Small intestine (tissue), 7 donors: ENCODE data around the gene MYRF. TPM values are rescaled to one million over a fixed set of nuclear protein-coding genes. Genes with fewer than 3 reads are reported as not detected.

ENCODE experiments used
- DNase-seq, 2 donors: peaks; one replicate each; pipeline versions ENCODE4 v3.0.0 to v3.0.0-alpha.2; 2013
- FAIRE-seq: peaks from 2 replicates; lab custom pipeline; 2012; peaks lifted over from hg19 to GRCh38; lab: Jason Lieb, UNC
- H3K27ac ChIP-seq, 3 donors: one replicate each; pipeline ENCODE4 v1.5.1; 2013; ENCODE audit warnings: low read length in 2 of 3, mild to moderate bottlenecking in 2 of 3, control low read depth in 1 of 3, inconsistent platforms in 1 of 3, low read depth in 1 of 3, moderate library complexity in 1 of 3
- H3K27me3 ChIP-seq, 3 donors: one replicate each; pipeline ENCODE4 v1.6.1; 2013; ENCODE audit warnings: low read length in 3 of 3, inconsistent platforms in 1 of 3; ENCODE audit not compliant: control insufficient read depth in 3 of 3, insufficient read depth in 3 of 3
- H3K36me3 ChIP-seq, 3 donors: one replicate each; pipeline ENCODE4 v1.6.1; 2013; ENCODE audit warnings: low read length in 3 of 3, inconsistent platforms in 1 of 3, low read depth in 1 of 3, mild to moderate bottlenecking in 1 of 3, moderate library complexity in 1 of 3; ENCODE audit not compliant: control insufficient read depth in 3 of 3, insufficient read depth in 2 of 3
- H3K4me1 ChIP-seq, 3 donors: one replicate each; pipeline ENCODE4 v1.6.1; 2013; ENCODE audit warnings: low read length in 2 of 3, inconsistent platforms in 1 of 3, low read depth in 1 of 3, mild to moderate bottlenecking in 1 of 3, moderate library complexity in 1 of 3; ENCODE audit not compliant: control insufficient read depth in 3 of 3, insufficient read depth in 2 of 3
- H3K4me3 ChIP-seq, 3 donors: one replicate each; pipeline ENCODE4 v1.5.1; 2013; ENCODE audit warnings: low read length in 3 of 3, control low read depth in 1 of 3, inconsistent platforms in 1 of 3, low read depth in 1 of 3, mild to moderate bottlenecking in 1 of 3, moderate library complexity in 1 of 3
- H3K9me3 ChIP-seq, 2 donors: one replicate each; pipeline ENCODE4 v1.6.1; 2013; ENCODE audit warnings: low read depth in 1 of 2, low read length in 1 of 2; ENCODE audit not compliant: control insufficient read depth in 2 of 2, insufficient read depth in 1 of 2
- WGBS, 3 donors: extraction: QIAGEN DNeasy Blood & Tissue Kit; methylation state at CpG; one replicate each; pipeline ENCODE4 v1.1.7; 2013; 5-methylcytosine and 5-hydroxymethylcytosine counted together
- polyA plus RNA-seq, 4 donors: library from polyadenylated mRNA; stranded (reverse) in 3 of 4; unstranded in 1 of 4; fragments of 200-250 nt in 3 of 4; fragments of 120-200 nt in 1 of 4; gene quantifications; one replicate each; pipeline versions ENCODE4 v1.2.1 to v1.2.3, GENCODE V29; 2013
- donor health status: healthy with polysubstance abuse.
- donor health status: control.
- donor health status: control.
- donor health status: Bipolar disorder and iron deficiency.
- donor health status: healthy.

MYRF gene
- polyA plus RNA-seq, 4 donors = 19.9 to 48.1 (median 22.3) TPM

GRCh38 chr11:61710019-61710418 is 42.4 kb upstream of the MYRF start:
- 81 to 89% (median 88%) methylated on average over 7 of the region's 7 CpGs for WGBS, 3 donors
- H3K4me3 ChIP-seq = no peak overlapping the region
- peaks cover 0 to 6% (median 0%) of the 10 kb centered on the region in 3 donors for H3K4me1 ChIP-seq
- peaks cover 0 to 67% (median 0%) of the 10 kb centered on the region in 3 donors for H3K36me3 ChIP-seq
- no peaks in the 10 kb centered on the region for H3K9me3 ChIP-seq
- DNase-seq (no peak), FAIRE-seq (no peak)
- no peak overlapping the region for H3K27ac ChIP-seq
- no peaks in the 10 kb centered on the region for H3K27me3 ChIP-seq

- peak overlapping the region in 1 of 3 donors; percentile 11 for H3K27ac ChIP-seq
- H3K27me3 ChIP-seq = no peaks in the 10 kb centered on the region
- no peaks in the 10 kb centered on the region for H3K9me3 ChIP-seq
- DNase-seq (no peak), FAIRE-seq (no peak)
- H3K4me1 ChIP-seq = peaks cover 0 to 12% (median 0%) of the 10 kb centered on the region in 3 donors
- WGBS, 3 donors = 85 to 89% (median 88%) methylated on average over 14 of the region's 14 CpGs
- H3K36me3 ChIP-seq = peaks cover 0 to 62% (median 0%) of the 10 kb centered on the region in 3 donors
- H3K4me3 ChIP-seq = no peak overlapping the region
Measured at GRCh38 chr11:61711037-61711436, 41.4 kb upstream of the MYRF start.

DNA sequence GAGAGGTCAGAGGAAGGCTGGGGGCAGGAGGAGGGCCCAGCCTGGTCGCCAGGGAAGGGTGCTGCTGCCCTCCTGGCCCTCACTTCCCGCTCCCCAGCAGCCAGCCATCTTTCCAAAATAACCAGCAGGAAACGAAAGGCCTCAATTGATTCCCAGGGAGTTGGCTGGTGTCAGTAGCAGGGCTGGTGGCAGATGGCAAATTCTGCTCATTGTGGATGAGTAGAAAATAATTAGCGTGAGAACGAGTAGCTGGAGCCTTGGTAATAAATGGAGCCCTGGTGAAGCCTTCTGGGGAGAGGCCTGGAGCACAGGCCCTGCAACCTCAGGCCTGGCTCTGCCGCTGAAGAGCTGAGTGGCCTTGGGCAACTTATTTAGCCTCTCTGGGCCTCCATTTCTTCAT is 40.9 kb upstream of the MYRF start:
- Histone ChIP-seq H3K4me1 (peaks cover 0 to 12% (median 0%) of the 10 kb centered on the region in 3 donors), H3K27ac (peak overlapping the region in 1 of 3 donors; percentile 11), H3K4me3 (no peak overlapping the region), H3K27me3 (no peaks in the 10 kb centered on the region), H3K9me3 (no peaks in the 10 kb centered on the region), H3K36me3 (peaks cover 0 to 58% (median 0%) of the 10 kb centered on the region in 3 donors)
- DNase-seq = no peak
- no peak for FAIRE-seq
- WGBS, 3 donors = 77 to 85% (median 82%) methylated on average over 6 of the region's 6 CpGs

GRCh38 chr11:61712314-61712713 is 40.1 kb upstream of the MYRF start:
- Histone ChIP-seq H3K27ac (no peak overlapping the region), H3K4me1 (peaks cover 0 to 8% (median 5%) of the 10 kb centered on the region in 3 donors), H3K27me3 (no peaks in the 10 kb centered on the region), H3K9me3 (no peaks in the 10 kb centered on the region), H3K4me3 (no peak overlapping the region), H3K36me3 (peaks cover 0 to 53% (median 0%) of the 10 kb centered on the region in 3 donors)
- FAIRE-seq (no peak), DNase-seq (no peak)
- 84 to 94% (median 90%) methylated on average over 10 to 12 of the region's 12 CpGs for WGBS, 3 donors

- WGBS, 3 donors = 88 to 93% (median 90%) methylated on average over 6 of the region's 6 CpGs
- H3K9me3 ChIP-seq = no peaks in the 10 kb centered on the region
- FAIRE-seq (no peak), DNase-seq (no peak)
- H3K4me1 ChIP-seq = peaks cover 0 to 9% (median 5%) of the 10 kb centered on the region in 3 donors
- peaks cover 0 to 58% (median 0%) of the 10 kb centered on the region in 3 donors for H3K36me3 ChIP-seq
- no peaks in the 10 kb centered on the region for H3K27me3 ChIP-seq
- no peak overlapping the region for H3K27ac ChIP-seq
- no peak overlapping the region for H3K4me3 ChIP-seq
Measured at GRCh38 chr11:61712846-61713245, 39.6 kb upstream of the MYRF start.

DNA sequence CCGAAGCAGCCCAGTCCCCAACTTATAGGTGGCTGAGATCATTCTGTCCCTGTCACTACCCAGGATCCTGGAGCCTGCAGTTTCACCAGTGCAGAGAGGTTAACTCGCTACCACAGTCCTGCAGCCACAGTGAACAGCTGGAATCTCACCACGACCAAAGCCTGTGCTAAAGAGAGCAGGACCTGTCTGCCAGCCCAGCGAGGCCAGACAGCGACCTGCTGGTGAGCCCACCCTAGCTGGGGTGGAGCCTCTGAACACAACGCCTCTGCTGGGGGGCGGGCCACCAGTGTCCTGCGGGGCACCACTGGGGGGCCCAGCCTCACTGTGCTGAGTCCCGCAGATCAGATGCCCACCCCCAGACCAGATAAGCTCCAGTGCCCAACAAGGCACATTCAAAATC is 39.0 kb upstream of the MYRF start:
- Histone ChIP-seq H3K4me3 (no peak overlapping the region), H3K27me3 (no peaks in the 10 kb centered on the region), H3K4me1 (peaks cover 0 to 14% (median 6%) of the 10 kb centered on the region in 3 donors), H3K27ac (no peak overlapping the region), H3K9me3 (no peaks in the 10 kb centered on the region), H3K36me3 (peaks cover 0 to 62% (median 0%) of the 10 kb centered on the region in 3 donors)
- FAIRE-seq = no peak
- WGBS, 3 donors = 73 to 84% (median 77%) methylated on average over 9 of the region's 9 CpGs
- DNase-seq = no peak

DNA sequence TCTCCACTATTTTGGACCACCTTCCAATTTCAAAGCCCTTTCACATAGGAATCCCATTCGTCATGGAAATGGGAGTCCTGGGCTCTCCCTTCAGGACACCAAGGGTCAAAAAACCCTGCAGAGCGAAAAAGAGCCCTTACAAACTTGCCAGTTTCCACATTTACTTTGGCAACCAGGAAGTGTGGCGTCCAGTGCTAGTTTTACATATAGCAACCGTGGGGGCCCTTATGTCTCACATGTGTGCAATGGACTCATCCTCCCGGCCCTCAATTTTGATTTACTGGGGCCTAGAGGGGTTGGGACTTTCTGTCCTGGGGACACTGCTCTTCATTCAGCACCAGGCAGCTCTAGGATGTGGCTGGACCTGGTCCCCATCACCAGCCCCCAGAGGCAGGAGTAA is 38.5 kb upstream of the MYRF start:
- FAIRE-seq (no peak), DNase-seq (no peak)
- no peaks in the 10 kb centered on the region for H3K27me3 ChIP-seq
- WGBS, 3 donors = 52 to 63% (median 57%) methylated on average over 5 of the region's 5 CpGs
- H3K9me3 ChIP-seq = no peaks in the 10 kb centered on the region
- peaks cover 0 to 61% (median 0%) of the 10 kb centered on the region in 3 donors for H3K36me3 ChIP-seq
- H3K27ac ChIP-seq = no peak overlapping the region
- peaks cover 0 to 14% (median 6%) of the 10 kb centered on the region in 3 donors for H3K4me1 ChIP-seq
- H3K4me3 ChIP-seq = no peak overlapping the region

GRCh38 chr11:61714316-61714715 is 38.1 kb upstream of the MYRF start:
- DNase-seq (no peak), FAIRE-seq (no peak)
- no peaks in the 10 kb centered on the region for H3K9me3 ChIP-seq
- H3K36me3 ChIP-seq = peaks cover 0 to 64% (median 0%) of the 10 kb centered on the region in 3 donors
- no peak overlapping the region for H3K27ac ChIP-seq
- H3K27me3 ChIP-seq = no peaks in the 10 kb centered on the region
- peaks cover 0 to 14% (median 6%) of the 10 kb centered on the region in 3 donors for H3K4me1 ChIP-seq
- H3K4me3 ChIP-seq = no peak overlapping the region
- WGBS, 3 donors = 71 to 82% (median 73%) methylated on average over 6 of the region's 6 CpGs

DNA sequence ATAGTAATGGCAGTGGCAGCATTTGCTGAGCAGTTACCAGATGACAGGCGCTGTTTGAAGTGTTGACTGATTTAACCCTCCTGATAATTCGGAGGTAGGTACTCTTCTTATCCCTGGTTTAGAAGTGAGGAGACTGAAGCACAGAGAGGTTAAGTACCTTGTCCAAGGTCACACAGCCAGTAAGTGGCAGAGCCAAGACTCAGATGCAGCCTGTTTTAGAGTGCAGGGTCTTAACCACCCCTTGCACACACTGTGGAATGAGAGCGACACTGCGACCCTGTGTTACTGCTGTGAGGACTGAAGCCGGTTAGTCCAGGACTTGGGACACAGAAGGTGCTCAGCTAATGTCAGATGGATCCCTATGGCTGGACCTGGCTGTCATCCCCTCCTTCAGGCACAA is 37.5 kb upstream of the MYRF start:
- Histone ChIP-seq H3K27me3 (no peaks in the 10 kb centered on the region), H3K4me3 (no peak overlapping the region), H3K4me1 (peaks cover 0 to 14% (median 6%) of the 10 kb centered on the region in 3 donors), H3K36me3 (peaks cover 0 to 65% (median 0%) of the 10 kb centered on the region in 3 donors), H3K9me3 (no peaks in the 10 kb centered on the region), H3K27ac (no peak overlapping the region)
- FAIRE-seq = no peak
- no peak for DNase-seq
- 93 to 95% (median 95%) methylated on average over 5 of the region's 5 CpGs for WGBS, 3 donors
